ENCODE results near the gene SDCBP2.

- TF ChIP-seq CTCF (IDR thresholded peaks at IDR 0.05), result no peak
- no peak for TF ChIP-seq POLR2A (IDR thresholded peaks at IDR 0.05)
- no peak for TF ChIP-seq POLR2AphosphoS5 (IDR thresholded peaks at IDR 0.05)
Observed at GRCh38 chr20:1264727-1265126, 64.2 kb downstream of the SDCBP2 start.

Measured in prostate gland (tissue), 2 donors.